ENCODE measurements around the gene SOD1. TPM values are rescaled to one million over a fixed set of nuclear protein-coding genes. Genes with fewer than 3 reads are reported as not detected.
"Not testable (repeated sequence)": the region's sequence is repeated elsewhere in the genome, so short reads cannot be mapped to it uniquely, and the experiment has no call there.

Gene SOD1
- 384 TPM for total RNA-seq
- long read RNA-seq, transcript SOD1-201 (5 exons, 966 nt), result major isoform, 449 of 463 reads
- long read RNA-seq, partial matches to known transcripts, result 6 of 463 reads
- long read RNA-seq, other reads (novel, unspliced or antisense), result 8 of 463 reads

GRCh38 chr21:31659536-31660258 is at the start of gene SOD1:
SOD1 (plus strand) TSS chr21:31659693; CDS start chr21:31659770, 77 bp downstream.
- DNase-seq (ENCODE audit: low spot score), result peak; percentile 97
- intact Hi-C loops (cut with DNase I), result loop anchor here (2.0 kb wide), 1 partner anchor 71 kb away; no protein-coding TSS in a partner anchor

DNA sequence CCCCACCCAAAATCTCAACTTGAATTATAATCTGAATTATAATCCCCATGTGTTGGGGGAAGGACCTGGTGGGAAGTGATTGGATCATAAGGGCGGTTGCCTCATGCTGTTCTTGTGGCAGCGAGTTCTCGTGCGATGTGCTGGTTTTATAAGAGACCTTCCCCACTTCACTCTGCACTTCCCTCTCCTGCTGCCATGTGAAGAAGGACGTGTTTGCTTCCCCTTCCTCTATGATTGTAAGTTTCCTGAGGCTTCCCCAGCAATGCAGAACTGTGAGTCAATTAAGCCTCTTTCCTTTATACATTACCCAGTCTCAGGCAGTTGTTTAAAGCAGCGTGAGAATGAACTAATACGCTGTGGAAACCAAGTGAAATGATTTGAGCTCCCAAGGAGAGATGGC is 48.0 kb upstream of the SOD1 start:
- intact Hi-C loops (cut with DNase I), result no loop called here
- no peak for DNase-seq (ENCODE audit: low spot score)

- intact Hi-C loops (cut with DNase I), result no loop called here
- DNase-seq (ENCODE audit: low spot score), result no peak
Measured at GRCh38 chr21:31612894-31613785, 46.4 kb upstream of the SOD1 start.

DNA sequence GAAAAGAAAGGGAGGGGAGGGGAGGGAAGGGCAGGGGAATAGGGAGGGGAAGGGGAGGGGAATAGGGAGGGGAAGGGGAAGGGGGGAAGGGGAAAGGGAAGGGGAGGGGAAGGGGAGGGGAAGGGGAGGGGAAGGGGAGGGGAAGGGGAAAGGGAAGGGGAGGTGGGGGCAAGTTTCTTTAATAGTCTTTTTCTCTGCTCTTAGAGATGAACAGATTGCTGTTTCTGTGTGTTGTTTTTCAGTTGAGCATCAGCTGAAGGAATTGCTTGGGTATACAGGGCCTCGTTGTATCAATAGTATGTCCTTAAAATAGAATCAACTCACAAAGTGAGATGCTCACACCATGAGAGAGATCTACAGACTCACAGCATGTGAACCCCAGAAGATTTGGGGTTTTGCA is 44.8 kb upstream of the SOD1 start:
- intact Hi-C loops (cut with DNase I), result no loop called here
- DNase-seq (ENCODE audit: low spot score), result no peak

DNA sequence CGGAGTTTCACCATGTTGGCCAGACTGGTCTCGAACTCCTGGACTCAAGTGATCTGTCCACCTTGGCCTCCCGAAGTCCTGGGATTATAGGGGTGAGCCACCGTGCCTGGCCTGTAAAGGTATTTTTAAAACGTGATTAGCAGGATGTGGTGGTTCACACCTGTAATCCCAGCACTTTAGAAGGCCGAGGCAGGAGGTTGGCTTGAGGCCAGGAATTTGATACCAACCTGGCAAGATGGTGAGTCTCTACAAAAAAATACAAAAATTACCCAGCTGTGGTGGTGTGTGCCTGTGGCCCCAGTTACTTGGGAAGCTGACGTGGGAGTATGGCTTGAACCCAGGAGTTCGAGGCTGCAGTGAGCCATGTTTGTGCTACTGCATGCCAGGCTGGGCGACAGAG is 43.3 kb upstream of the SOD1 start:
- no peak for DNase-seq (ENCODE audit: low spot score)
- intact Hi-C loops (cut with DNase I), result no loop called here

- no peak for DNase-seq (ENCODE audit: low spot score)
- intact Hi-C loops (cut with DNase I), result no loop called here
Measured at GRCh38 chr21:31618696-31619430, 40.6 kb upstream of the SOD1 start.

GRCh38 chr21:31622397-31622796 is 37.1 kb upstream of the SOD1 start:
- DNase-seq (ENCODE audit: low spot score), result no peak
- intact Hi-C loops (cut with DNase I), result no loop called here

DNA sequence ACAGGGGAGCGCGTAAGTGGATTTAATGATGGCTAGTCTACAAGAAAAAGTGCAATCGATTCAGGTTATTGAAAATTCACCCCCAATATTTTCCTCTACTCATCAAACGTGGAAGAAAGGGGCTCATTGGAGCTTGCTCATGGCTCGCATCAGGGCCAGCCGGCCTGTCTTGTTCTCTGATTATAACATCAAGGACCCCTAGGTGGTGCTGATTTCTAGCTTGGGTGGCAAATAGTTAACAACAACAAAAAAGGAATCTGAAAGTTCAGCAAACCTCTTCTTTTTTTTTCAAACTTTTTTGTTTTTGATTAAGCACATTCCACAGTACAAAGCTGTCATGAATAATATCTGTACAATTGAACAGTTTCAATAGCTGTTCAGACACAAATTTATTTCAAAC is 35.8 kb upstream of the SOD1 start:
- no peak for DNase-seq (ENCODE audit: low spot score)
- intact Hi-C loops (cut with DNase I), result no loop called here

DNA sequence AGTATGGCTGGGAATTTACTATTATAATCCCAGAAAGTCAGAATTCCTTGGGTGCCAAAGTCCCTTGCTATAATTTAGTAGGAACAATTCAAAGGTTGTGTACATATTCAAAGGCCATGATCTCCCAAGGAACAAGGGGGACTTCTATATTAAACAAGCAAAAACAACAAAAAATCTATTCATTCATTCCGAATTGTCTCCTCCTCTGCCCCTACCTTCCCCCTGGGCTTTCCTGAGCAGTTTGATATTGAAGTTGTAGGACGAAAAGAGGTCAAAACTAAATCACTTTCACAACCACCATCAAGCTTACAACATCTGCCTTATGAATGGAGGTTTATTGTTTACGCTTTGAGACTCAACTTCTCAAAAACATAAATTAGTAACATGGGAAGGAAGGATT is 35.3 kb upstream of the SOD1 start:
- DNase-seq (ENCODE audit: low spot score), result no peak
- intact Hi-C loops (cut with DNase I), result no loop called here

- intact Hi-C loops (cut with DNase I), result no loop called here
- DNase-seq (ENCODE audit: low spot score), result peak; percentile 58
Measured at GRCh38 chr21:31624961-31625491, 34.5 kb upstream of the SOD1 start.

GRCh38 chr21:31629972-31630711 is 29.4 kb upstream of the SOD1 start:
- intact Hi-C loops (cut with DNase I), result no loop called here
- no peak for DNase-seq (ENCODE audit: low spot score)

DNA sequence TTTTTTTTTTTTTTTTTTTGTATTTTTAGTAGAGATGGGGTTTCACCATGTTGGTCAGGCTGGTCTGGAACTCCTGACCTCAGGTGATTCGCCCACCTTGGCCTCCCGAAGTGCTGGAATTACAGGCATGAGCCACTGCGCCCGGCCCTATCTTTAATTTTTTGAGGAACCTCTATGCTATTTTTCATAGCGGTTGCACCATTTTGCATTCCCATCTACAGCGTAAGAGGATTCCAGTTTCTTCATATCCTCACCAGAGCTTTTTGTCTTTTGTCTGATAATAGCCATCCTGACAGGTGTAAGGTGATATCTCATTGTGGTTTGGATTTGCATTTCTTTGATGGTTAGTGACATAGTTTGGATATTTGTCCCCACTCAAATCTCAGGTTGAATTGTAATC is 27.6 kb upstream of the SOD1 start:
- intact Hi-C loops (cut with DNase I); DNase-seq (ENCODE audit: low spot score): not testable (repeated sequence)

GRCh38 chr21:31634993-31635392 is 24.5 kb upstream of the SOD1 start:
- intact Hi-C loops (cut with DNase I), result no loop called here
- no peak for DNase-seq (ENCODE audit: low spot score)

DNA sequence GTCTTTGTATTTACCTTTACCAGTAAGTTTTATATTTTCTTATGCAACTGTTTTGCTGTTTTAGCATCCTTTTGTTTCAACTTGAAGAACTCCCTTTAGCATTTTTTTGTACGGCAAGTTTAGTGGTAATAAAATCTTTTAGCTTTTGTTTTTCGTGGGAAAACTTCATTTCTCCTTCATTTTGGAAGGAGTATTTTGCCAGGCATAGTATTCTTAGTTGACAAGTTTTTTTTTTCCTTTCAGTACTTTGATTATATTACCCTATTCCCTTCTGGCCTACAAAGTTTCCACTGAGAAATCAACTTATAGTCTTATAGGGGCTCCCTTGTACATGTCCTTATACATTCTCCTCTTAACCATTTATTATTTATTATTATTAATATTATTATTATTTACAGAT is 22.6 kb upstream of the SOD1 start:
- intact Hi-C loops (cut with DNase I), result no loop called here
- DNase-seq (ENCODE audit: low spot score), result no peak

- intact Hi-C loops (cut with DNase I), result no loop called here
- no peak for DNase-seq (ENCODE audit: low spot score)
Measured at GRCh38 chr21:31641416-31641922, 18.0 kb upstream of the SOD1 start.

- no peak for DNase-seq (ENCODE audit: low spot score)
- intact Hi-C loops (cut with DNase I), result no loop called here
Measured at GRCh38 chr21:31644643-31645042, 14.8 kb upstream of the SOD1 start.

- intact Hi-C loops (cut with DNase I), result no loop called here
- DNase-seq (ENCODE audit: low spot score), result no peak
Measured at GRCh38 chr21:31647650-31648049, 11.8 kb upstream of the SOD1 start.

GRCh38 chr21:31650930-31651329 is 8.6 kb upstream of the SOD1 start:
- DNase-seq (ENCODE audit: low spot score), result no peak
- intact Hi-C loops (cut with DNase I), result no loop called here

- DNase-seq (ENCODE audit: low spot score); intact Hi-C loops (cut with DNase I): not testable (repeated sequence)
Measured at GRCh38 chr21:31651491-31651890, 8.0 kb upstream of the SOD1 start.

All from cardiac septum (tissue), 1 donor.